HG02610 (cell line): ENCODE data around the gene PTCSC3.
"Not testable (repeated sequence)": the region's sequence is repeated elsewhere in the genome, so short reads cannot be mapped to it uniquely, and the experiment has no call there.

Experiments used
- ATAC-seq: cut with Tn5 transposase; IDR thresholded peaks from one replicate; pipeline ENCODE4 v1.9.1; 2021; ENCODE audit warnings: mild to moderate bottlenecking, moderate library complexity; ENCODE audit not compliant: unreplicated experiment

The PTCSC3 gene

GRCh38 chr14:36174767-36175424 is 1.6 kb downstream of the PTCSC3 start:
- ATAC-seq: no peak

- ATAC-seq: no peak
Measured at GRCh38 chr14:36173161-36173560, 3.4 kb downstream of the PTCSC3 start.

GRCh38 chr14:36171607-36172006 is 4.9 kb downstream of the PTCSC3 start:
- ATAC-seq: no peak

GRCh38 chr14:36167431-36167830 is 9.1 kb downstream of the PTCSC3 start:
- no peak for ATAC-seq

- no peak for ATAC-seq
Measured at GRCh38 chr14:36163451-36163850, 13.1 kb downstream of the PTCSC3 start.

GRCh38 chr14:36162267-36162666 is 14.3 kb downstream of the PTCSC3 start:
- no peak for ATAC-seq

- ATAC-seq: no peak
Measured at GRCh38 chr14:36161776-36162175, 14.7 kb downstream of the PTCSC3 start.

GRCh38 chr14:36151335-36151734 is 25.2 kb downstream of the PTCSC3 start:
- ATAC-seq: no peak

GRCh38 chr14:36134038-36134437 is 42.5 kb downstream of the PTCSC3 start:
- no peak for ATAC-seq

GRCh38 chr14:36132826-36133225 is 43.7 kb downstream of the PTCSC3 start:
- no peak for ATAC-seq

- ATAC-seq: no peak
Measured at GRCh38 chr14:36130186-36130585, 46.3 kb downstream of the PTCSC3 start.

- no peak for ATAC-seq
Measured at GRCh38 chr14:36129181-36129580, 47.3 kb downstream of the PTCSC3 start.

GRCh38 chr14:36113341-36113740 is 63.2 kb downstream of the PTCSC3 start:
- no peak for ATAC-seq

- ATAC-seq: no peak
Measured at GRCh38 chr14:36111822-36112583, 64.5 kb downstream of the PTCSC3 start.

GRCh38 chr14:36105401-36105800 is 71.1 kb downstream of the PTCSC3 start:
- ATAC-seq: no peak

- ATAC-seq: not testable (repeated sequence)
Measured at GRCh38 chr14:36104258-36104657, 72.3 kb downstream of the PTCSC3 start.

GRCh38 chr14:36099619-36100018 is 76.9 kb downstream of the PTCSC3 start:
- no peak for ATAC-seq

- no peak for ATAC-seq
Measured at GRCh38 chr14:36097356-36097755, 79.2 kb downstream of the PTCSC3 start.

GRCh38 chr14:36096090-36096489 is 80.4 kb downstream of the PTCSC3 start:
- no peak for ATAC-seq

GRCh38 chr14:36094963-36095362 is 81.6 kb downstream of the PTCSC3 start:
- ATAC-seq: no peak

- ATAC-seq: no peak
Measured at GRCh38 chr14:36091096-36091495, 85.4 kb downstream of the PTCSC3 start.

GRCh38 chr14:36087411-36087810 is 89.1 kb downstream of the PTCSC3 start:
- no peak for ATAC-seq
